Fibroblast of mammary gland (primary cell): ENCODE data around the gene NLRP4.

Source experiments
- DNase-seq: peaks from one replicate; pipeline ENCODE4 v3.0.0-alpha.2; 2010; ENCODE audit warnings: low read depth
- H3K4me3 ChIP-seq: 2 replicates; pipeline ENCODE4 v1.5.1; 2011; ENCODE audit warnings: low read depth, mild to moderate bottlenecking, low read length, moderate library complexity; ENCODE audit not compliant: control insufficient read depth
- TF ChIP-seq, protein P1 (sequence below): conservative IDR thresholded peaks from 2 replicates; pipeline ENCODE4 v1.5.1; 2011; ENCODE audit warnings: low read depth, low read length, inconsistent platforms; ENCODE audit not compliant: control insufficient read depth, insufficient read depth

The NLRP4 gene

GRCh38 chr19:55838906-55839305, 2.6 kb downstream of the NLRP4 start:
- TF ChIP-seq, protein P1, sequence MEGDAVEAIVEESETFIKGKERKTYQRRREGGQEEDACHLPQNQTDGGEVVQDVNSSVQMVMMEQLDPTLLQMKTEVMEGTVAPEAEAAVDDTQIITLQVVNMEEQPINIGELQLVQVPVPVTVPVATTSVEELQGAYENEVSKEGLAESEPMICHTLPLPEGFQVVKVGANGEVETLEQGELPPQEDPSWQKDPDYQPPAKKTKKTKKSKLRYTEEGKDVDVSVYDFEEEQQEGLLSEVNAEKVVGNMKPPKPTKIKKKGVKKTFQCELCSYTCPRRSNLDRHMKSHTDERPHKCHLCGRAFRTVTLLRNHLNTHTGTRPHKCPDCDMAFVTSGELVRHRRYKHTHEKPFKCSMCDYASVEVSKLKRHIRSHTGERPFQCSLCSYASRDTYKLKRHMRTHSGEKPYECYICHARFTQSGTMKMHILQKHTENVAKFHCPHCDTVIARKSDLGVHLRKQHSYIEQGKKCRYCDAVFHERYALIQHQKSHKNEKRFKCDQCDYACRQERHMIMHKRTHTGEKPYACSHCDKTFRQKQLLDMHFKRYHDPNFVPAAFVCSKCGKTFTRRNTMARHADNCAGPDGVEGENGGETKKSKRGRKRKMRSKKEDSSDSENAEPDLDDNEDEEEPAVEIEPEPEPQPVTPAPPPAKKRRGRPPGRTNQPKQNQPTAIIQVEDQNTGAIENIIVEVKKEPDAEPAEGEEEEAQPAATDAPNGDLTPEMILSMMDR = no peak
- no peak overlapping the region for H3K4me3 ChIP-seq
- DNase-seq = no peak

- TF ChIP-seq, protein P1 = no peak
- no peak for DNase-seq
Observed at GRCh38 chr19:55855160-55855559, 18.8 kb downstream of the NLRP4 start.

DNA sequence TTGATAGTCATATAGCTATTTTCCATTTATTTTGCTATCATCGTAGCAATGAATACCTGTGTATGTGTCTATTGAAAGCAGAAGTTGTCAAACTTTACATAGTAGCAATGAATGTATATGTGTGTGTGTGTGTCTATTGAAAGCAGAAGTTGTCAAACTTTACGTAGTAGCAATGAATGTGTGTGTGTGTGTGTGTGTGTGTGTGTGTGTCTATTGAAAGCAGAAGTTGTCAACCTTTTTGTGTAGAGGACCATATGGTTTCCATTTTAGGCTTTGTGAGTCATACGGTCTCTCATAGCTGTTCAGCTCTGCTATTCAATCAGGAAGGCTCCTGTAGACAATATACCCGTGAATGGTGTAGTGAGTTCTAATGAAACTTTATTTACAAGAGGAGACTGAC, 20.8 kb downstream of the NLRP4 start:
- no peak overlapping the region for H3K4me3 ChIP-seq
- TF ChIP-seq, protein P1 = no peak
- DNase-seq = no peak

More at GRCh38 chr19:55855160-55855559, 18.8 kb downstream of the NLRP4 start:
- no peak overlapping the region for H3K4me3 ChIP-seq

DNA sequence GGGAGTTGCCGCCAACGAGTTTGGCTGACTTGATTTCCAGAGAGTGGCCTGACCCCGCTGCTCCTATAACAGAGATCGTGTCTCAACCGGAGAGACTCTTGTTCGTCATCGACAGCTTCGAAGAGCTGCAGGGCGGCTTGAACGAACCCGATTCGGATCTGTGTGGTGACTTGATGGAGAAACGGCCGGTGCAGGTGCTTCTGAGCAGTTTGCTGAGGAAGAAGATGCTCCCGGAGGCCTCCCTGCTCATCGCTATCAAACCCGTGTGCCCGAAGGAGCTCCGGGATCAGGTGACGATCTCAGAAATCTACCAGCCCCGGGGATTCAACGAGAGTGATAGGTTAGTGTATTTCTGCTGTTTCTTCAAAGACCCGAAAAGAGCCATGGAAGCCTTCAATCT, 21.6 kb downstream of the NLRP4 start:
- no peak for DNase-seq
- TF ChIP-seq, protein P1 = no peak
- H3K4me3 ChIP-seq = no peak overlapping the region

DNA sequence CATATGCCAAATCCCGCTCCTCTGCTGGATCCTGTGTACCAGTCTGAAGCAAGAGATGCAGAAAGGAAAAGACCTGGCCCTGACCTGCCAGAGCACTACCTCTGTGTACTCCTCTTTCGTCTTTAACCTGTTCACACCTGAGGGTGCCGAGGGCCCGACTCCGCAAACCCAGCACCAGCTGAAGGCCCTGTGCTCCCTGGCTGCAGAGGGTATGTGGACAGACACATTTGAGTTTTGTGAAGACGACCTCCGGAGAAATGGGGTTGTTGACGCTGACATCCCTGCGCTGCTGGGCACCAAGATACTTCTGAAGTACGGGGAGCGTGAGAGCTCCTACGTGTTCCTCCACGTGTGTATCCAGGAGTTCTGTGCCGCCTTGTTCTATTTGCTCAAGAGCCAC, 22.1 kb downstream of the NLRP4 start:
- no peak overlapping the region for H3K4me3 ChIP-seq
- no peak for DNase-seq
- TF ChIP-seq, protein P1 = no peak

DNA sequence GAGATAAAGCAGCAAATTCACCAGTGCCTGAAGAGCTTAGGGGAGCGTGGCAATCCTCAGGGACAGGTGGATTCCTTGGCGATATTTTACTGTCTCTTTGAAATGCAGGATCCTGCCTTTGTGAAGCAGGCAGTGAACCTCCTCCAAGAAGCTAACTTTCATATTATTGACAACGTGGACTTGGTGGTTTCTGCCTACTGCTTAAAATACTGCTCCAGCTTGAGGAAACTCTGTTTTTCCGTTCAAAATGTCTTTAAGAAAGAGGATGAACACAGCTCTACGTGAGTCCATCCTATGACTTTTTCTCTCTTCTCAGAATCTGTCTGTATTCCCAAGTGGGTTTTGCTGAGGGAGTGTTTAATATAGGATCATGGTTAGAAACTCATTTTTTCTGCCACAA, 22.6 kb downstream of the NLRP4 start:
- no peak overlapping the region for H3K4me3 ChIP-seq
- no peak for DNase-seq
- TF ChIP-seq, protein P1 = no peak

- no peak for DNase-seq
- no peak overlapping the region for H3K4me3 ChIP-seq
- TF ChIP-seq, protein P1 = no peak
Observed at GRCh38 chr19:55866521-55866920, 30.2 kb downstream of the NLRP4 start.
